Cardiac muscle cell (in vitro differentiated cells and primary cell): ENCODE measurements around the gene CD27. TPM values are rescaled to one million over a fixed set of nuclear protein-coding genes. Genes with fewer than 3 reads are reported as not detected.

Experiments
- DNase-seq, 2 donors: peaks; one replicate each; pipeline versions ENCODE4 v3.0.0 to v3.0.0-alpha.2; 2010 to 2017; ENCODE audit warnings: low read depth in 1 of 2, low spot score in 1 of 2
- H3K27ac ChIP-seq: fragments of 200-600 bp; sonication (generic); 2 replicates; pipeline ENCODE4 v1.5.1; 2016
- H3K27me3 ChIP-seq: fragments of 200-600 bp; sonication (generic); 2 replicates; pipeline ENCODE4 v1.6.0; 2016; ENCODE audit warnings: control low read depth
- H3K36me3 ChIP-seq: fragments of 200-600 bp; sonication (generic); 2 replicates; pipeline ENCODE4 v1.5.1; 2016; ENCODE audit warnings: control low read depth
- H3K4me1 ChIP-seq: fragments of 200-600 bp; sonication (generic); 2 replicates; pipeline ENCODE4 v1.8.1; 2017; ENCODE audit warnings: low read depth, mild to moderate bottlenecking, mixed run types
- H3K4me3 ChIP-seq: fragments of 200-600 bp; sonication (generic); 2 replicates; pipeline ENCODE4 v1.5.1; 2016; ENCODE audit warnings: mild to moderate bottlenecking
- H3K9me3 ChIP-seq: fragments of 200-600 bp; sonication (generic); 2 replicates; pipeline ENCODE4 v1.5.1; 2017; ENCODE audit warnings: low read depth, mild to moderate bottlenecking, control low read depth
- polyA plus RNA-seq: library from polyadenylated mRNA; unstranded; fragments of >200 nt; fragmentation: Nextera tagmentation; extraction: Ambion mirVana; gene quantifications from 2 replicates; pipeline ENCODE4 v1.2.1, GENCODE V29; 2016
- total RNA-seq: library from RNA; depleted of rRNA; stranded (reverse); fragments of >200 nt; gene quantifications from 2 replicates; pipeline ENCODE4 v1.2.3, GENCODE V29; 2016
- TF ChIP-seq, protein P1 (sequence below): IDR thresholded peaks from 2 replicates; pipeline ENCODE4 v1.5.1; 2012; ENCODE audit warnings: low read depth, mild to moderate bottlenecking, low read length

Gene CD27
- total RNA-seq: not detected in 2 replicates
- polyA plus RNA-seq: 0.32 and 0.35 TPM in 2 replicates

DNA sequence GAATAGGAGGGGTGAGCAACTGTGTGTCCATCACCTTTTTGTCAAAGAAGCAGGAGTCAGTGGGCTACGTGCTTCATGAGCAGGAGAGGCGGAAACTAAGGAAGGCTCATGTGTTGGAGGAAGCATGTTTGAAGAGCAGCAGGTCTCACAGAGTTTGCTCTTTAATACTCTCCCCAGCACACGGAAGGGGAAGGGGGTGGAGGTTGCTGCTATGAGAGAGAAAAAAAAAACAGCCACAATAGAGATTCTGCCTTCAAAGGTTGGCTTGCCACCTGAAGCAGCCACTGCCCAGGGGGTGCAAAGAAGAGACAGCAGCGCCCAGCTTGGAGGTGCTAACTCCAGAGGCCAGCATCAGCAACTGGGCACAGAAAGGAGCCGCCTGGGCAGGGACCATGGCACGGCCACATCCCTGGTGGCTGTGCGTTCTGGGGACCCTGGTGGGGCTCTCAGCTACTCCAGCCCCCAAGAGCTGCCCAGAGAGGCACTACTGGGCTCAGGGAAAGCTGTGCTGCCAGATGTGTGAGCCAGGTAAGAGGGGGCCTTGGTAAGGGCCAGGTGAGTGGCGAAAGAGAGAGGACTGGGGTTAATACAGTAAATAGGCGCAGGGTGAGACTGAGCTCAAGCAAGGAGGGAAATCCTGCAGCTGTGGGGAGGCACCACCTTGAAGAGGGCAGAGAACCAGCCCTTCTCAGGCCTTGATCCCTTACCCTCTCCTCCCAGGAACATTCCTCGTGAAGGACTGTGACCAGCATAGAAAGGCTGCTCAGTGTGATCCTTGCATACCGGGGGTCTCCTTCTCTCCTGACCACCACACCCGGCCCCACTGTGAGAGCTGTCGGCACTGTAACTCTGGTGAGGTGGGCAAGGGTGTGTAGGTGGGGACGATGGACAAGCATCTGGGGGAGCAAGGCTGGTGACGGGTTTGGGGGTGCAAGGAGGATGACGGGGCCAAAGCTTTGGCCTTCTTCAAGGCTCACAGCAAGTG is at the start of gene CD27:
Gene CD27 (plus strand): TSS at position 252 of the 985 bp plus-strand sequence. CDS start 141 bp downstream, at position 393.
- Histone ChIP-seq H3K27me3 (no peaks in the 10 kb centered on the region), H3K36me3 (no peaks in the 10 kb centered on the region), H3K4me3 (no peak within 1 kb of the TSS), H3K9me3 (no peaks in the 10 kb centered on the region), H3K27ac (no peak within 1 kb of the TSS), H3K4me1 (no peaks in the 10 kb centered on the region)
- DNase-seq: no peak
- TF ChIP-seq, protein P1, sequence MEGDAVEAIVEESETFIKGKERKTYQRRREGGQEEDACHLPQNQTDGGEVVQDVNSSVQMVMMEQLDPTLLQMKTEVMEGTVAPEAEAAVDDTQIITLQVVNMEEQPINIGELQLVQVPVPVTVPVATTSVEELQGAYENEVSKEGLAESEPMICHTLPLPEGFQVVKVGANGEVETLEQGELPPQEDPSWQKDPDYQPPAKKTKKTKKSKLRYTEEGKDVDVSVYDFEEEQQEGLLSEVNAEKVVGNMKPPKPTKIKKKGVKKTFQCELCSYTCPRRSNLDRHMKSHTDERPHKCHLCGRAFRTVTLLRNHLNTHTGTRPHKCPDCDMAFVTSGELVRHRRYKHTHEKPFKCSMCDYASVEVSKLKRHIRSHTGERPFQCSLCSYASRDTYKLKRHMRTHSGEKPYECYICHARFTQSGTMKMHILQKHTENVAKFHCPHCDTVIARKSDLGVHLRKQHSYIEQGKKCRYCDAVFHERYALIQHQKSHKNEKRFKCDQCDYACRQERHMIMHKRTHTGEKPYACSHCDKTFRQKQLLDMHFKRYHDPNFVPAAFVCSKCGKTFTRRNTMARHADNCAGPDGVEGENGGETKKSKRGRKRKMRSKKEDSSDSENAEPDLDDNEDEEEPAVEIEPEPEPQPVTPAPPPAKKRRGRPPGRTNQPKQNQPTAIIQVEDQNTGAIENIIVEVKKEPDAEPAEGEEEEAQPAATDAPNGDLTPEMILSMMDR: no peak

DNA sequence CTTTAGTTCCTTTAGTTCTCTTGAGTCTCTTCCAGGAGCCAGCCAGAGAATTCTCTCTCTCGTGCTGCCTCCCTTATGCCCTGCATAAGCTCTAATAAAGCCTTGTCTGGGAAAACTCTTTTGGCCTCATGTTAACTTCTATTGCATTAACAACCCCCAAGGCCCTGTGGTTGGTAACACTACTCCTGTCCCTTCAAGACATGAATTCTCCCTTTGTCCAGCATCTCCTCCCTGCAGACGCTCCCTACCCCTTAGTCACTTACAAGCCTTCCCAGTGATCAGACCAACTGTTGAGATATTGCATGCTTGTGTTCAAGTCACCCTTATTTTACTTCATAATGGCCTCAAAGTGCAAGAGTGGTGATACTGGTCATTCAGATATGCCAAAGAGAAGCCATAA is 48.7 kb upstream of the CD27 start:
- no peak overlapping the region for H3K27ac ChIP-seq

DNA sequence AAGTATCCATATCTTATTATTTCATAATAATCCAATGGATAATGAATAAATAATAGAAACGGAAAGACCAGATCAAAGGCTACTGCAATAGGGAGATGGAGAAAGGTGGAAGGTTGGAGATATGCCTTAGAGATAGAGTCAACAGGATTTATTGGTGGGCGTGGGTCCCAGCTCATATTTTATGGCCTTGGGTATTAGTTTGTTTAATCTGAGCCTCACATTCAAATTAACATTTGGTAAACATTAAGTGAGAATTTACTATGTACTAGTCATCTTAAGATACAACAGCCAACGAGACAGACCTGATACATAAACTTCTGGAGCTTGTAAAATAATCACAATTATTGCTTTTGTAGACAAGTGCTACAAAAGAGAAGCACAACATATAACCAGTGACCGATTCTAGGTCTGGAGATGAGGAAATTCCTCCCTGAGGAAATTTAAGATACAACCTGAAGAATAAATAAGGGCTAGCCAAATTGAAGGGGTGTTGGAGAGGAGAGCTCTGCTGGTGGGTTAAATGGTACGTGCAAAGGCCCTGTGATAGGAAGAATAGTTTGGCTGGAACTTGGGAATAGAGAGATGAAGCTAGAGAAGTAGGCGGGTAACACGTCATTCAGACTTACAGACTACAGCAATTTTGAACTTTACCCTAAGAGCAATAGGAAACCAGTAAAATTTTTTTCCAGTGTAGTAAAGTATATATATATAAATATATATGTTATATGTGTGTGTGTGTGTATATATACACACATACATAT is 44.7 kb upstream of the CD27 start:
- TF ChIP-seq, protein P1: no peak
- Histone ChIP-seq H3K36me3 (no peaks in the 10 kb centered on the region), H3K27me3 (no peaks in the 10 kb centered on the region), H3K4me3 (no peak overlapping the region), H3K4me1 (no peaks in the 10 kb centered on the region), H3K9me3 (no peaks in the 10 kb centered on the region), H3K27ac (no peak overlapping the region)
- DNase-seq: no peak

More for the DNA sequence above, 48.7 kb upstream of the CD27 start:
- TF ChIP-seq, protein P1: no peak
- Histone ChIP-seq H3K4me3 (no peak overlapping the region), H3K27me3 (no peaks in the 10 kb centered on the region), H3K4me1 (peaks cover 11% of the 10 kb centered on the region), H3K36me3 (no peaks in the 10 kb centered on the region), H3K9me3 (no peaks in the 10 kb centered on the region)
- DNase-seq: no peak

DNA sequence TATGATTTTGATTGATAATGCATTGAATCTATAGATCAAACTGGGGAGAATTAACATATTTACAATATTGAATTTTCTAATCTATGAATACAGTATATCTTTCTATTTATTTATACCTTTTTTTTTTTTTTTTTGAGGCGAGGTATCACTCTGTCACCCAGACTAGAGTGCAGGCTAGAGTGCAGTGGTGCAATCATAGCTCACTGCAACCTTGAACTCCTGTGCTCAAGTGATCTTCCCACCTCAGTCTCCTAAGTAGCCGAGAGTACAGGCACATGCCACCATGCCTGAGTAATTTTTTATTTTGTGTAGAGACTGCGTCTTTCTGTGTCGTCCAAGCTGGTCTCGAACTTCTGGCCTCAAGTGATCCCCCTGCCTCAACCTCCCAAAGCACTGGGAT is 40.4 kb upstream of the CD27 start:
- Histone ChIP-seq H3K4me3 (no peak overlapping the region), H3K27me3 (no peaks in the 10 kb centered on the region), H3K9me3 (no peaks in the 10 kb centered on the region), H3K4me1 (no peaks in the 10 kb centered on the region), H3K36me3 (no peaks in the 10 kb centered on the region), H3K27ac (no peak overlapping the region)
- no peak for DNase-seq
- TF ChIP-seq, protein P1: no peak

DNA sequence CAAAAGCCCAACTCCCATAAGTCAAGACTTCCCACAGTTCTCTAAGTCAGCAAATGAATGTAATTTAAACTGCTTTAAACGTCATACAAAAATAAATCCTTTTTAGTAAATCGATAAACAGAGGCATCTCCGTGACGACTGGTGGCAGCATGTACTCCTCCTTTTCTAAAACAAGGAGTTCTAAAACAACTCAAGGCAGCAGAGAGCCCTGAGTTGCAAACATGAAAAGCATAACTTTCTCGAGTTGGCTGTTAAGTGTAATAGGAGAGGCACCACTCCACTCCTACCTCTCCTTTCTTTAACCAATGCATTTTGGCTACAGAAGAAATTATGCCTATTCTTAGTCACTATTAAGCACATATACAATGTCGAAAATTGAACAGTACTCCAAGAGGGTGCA is 38.8 kb upstream of the CD27 start:
- TF ChIP-seq, protein P1: no peak
- no peaks in the 10 kb centered on the region for H3K4me1 ChIP-seq
- H3K27me3 ChIP-seq: no peaks in the 10 kb centered on the region

More for the DNA sequence above, 38.8 kb upstream of the CD27 start:
- Histone ChIP-seq H3K9me3 (no peaks in the 10 kb centered on the region), H3K4me3 (no peak overlapping the region), H3K36me3 (no peaks in the 10 kb centered on the region), H3K27ac (no peak overlapping the region)
- DNase-seq: no peak
